GM19463 (cell line): ENCODE results near the gene CRIM1.

ENCODE experiments used
- ATAC-seq: cut with Tn5 transposase; IDR thresholded peaks from one replicate; pipeline ENCODE4 v1.9.1; 2021; ENCODE audit warnings: mild to moderate bottlenecking, moderate library complexity; ENCODE audit not compliant: unreplicated experiment

CRIM1 gene

GRCh38 chr2:36420569-36421181 lies 65.1 kb downstream of the CRIM1 start:
- ATAC-seq = no peak

GRCh38 chr2:36421379-36421778 lies 65.8 kb downstream of the CRIM1 start:
- ATAC-seq = no peak

GRCh38 chr2:36423172-36423571 lies 67.6 kb downstream of the CRIM1 start:
- ATAC-seq = no peak

GRCh38 chr2:36423619-36424120 lies 68.1 kb downstream of the CRIM1 start:
- no peak for ATAC-seq

- ATAC-seq = peak; percentile 48
These were observed 70.2 kb downstream of the CRIM1 start for GRCh38 chr2:36425608-36426355.

GRCh38 chr2:36427790-36428243 lies 72.2 kb downstream of the CRIM1 start:
- no peak for ATAC-seq

GRCh38 chr2:36430549-36430948 lies 75.0 kb downstream of the CRIM1 start:
- no peak for ATAC-seq

GRCh38 chr2:36432479-36432878 lies 76.9 kb downstream of the CRIM1 start:
- ATAC-seq = no peak

GRCh38 chr2:36433311-36434217 lies 78.0 kb downstream of the CRIM1 start:
- ATAC-seq = no peak

GRCh38 chr2:36438449-36438977 lies 82.9 kb downstream of the CRIM1 start:
- ATAC-seq = no peak

GRCh38 chr2:36439084-36439483 lies 83.5 kb downstream of the CRIM1 start:
- ATAC-seq = no peak

GRCh38 chr2:36441065-36441625 lies 85.6 kb downstream of the CRIM1 start:
- ATAC-seq = no peak

GRCh38 chr2:36441816-36442215 lies 86.2 kb downstream of the CRIM1 start:
- no peak for ATAC-seq

GRCh38 chr2:36444216-36444936 lies 88.8 kb downstream of the CRIM1 start:
- no peak for ATAC-seq

- ATAC-seq = no peak
These were observed 89.7 kb downstream of the CRIM1 start for GRCh38 chr2:36445185-36445866.

GRCh38 chr2:36446294-36446693 lies 90.7 kb downstream of the CRIM1 start:
- ATAC-seq = no peak

- ATAC-seq = no peak
These were observed 93.6 kb downstream of the CRIM1 start for GRCh38 chr2:36449213-36449612.

- ATAC-seq = no peak
These were observed 94.4 kb downstream of the CRIM1 start for GRCh38 chr2:36449943-36450392.

- no peak for ATAC-seq
These were observed 95.1 kb downstream of the CRIM1 start for GRCh38 chr2:36450466-36451196.
